WERI-Rb-1 (cell line): ENCODE measurements around the gene ZFR2.

Experiments
- DNase-seq: peaks from one replicate; pipeline ENCODE4 v3.0.0-alpha.2; 2020
- H3K27ac ChIP-seq: fragments of 250-450 bp; sonication (Bioruptor Pico); 2 replicates; pipeline ENCODE4 v1.5.1; 2020; ENCODE audit warnings: mild to moderate bottlenecking, moderate library complexity
- H3K27me3 ChIP-seq: fragments of 250-450 bp; sonication (Bioruptor Pico); 2 replicates; pipeline ENCODE4 v1.5.1; 2021; ENCODE audit warnings: mild to moderate bottlenecking, low read depth, moderate library complexity; ENCODE audit not compliant: insufficient read depth, severe bottlenecking
- H3K36me3 ChIP-seq: fragments of 250-450 bp; sonication (Bioruptor Pico); 2 replicates; pipeline ENCODE4 v1.5.1; 2020; ENCODE audit warnings: mild to moderate bottlenecking, moderate library complexity
- H3K4me3 ChIP-seq: 2 replicates; pipeline ENCODE4 v1.5.1; 2011; ENCODE audit warnings: low read depth, mild to moderate bottlenecking, control low read depth, low read length
- H3K9me3 ChIP-seq: fragments of 250-450 bp; sonication (Bioruptor Pico); 2 replicates; pipeline ENCODE4 v1.5.1; 2021; ENCODE audit warnings: mild to moderate bottlenecking, moderate library complexity; ENCODE audit not compliant: severe bottlenecking
- TF ChIP-seq, protein P1 (sequence below): IDR thresholded peaks from 2 replicates; pipeline ENCODE4 v1.5.1; 2011; ENCODE audit warnings: low read depth, mild to moderate bottlenecking, control low read depth, inconsistent platforms, low read length

ZFR2 gene

DNA sequence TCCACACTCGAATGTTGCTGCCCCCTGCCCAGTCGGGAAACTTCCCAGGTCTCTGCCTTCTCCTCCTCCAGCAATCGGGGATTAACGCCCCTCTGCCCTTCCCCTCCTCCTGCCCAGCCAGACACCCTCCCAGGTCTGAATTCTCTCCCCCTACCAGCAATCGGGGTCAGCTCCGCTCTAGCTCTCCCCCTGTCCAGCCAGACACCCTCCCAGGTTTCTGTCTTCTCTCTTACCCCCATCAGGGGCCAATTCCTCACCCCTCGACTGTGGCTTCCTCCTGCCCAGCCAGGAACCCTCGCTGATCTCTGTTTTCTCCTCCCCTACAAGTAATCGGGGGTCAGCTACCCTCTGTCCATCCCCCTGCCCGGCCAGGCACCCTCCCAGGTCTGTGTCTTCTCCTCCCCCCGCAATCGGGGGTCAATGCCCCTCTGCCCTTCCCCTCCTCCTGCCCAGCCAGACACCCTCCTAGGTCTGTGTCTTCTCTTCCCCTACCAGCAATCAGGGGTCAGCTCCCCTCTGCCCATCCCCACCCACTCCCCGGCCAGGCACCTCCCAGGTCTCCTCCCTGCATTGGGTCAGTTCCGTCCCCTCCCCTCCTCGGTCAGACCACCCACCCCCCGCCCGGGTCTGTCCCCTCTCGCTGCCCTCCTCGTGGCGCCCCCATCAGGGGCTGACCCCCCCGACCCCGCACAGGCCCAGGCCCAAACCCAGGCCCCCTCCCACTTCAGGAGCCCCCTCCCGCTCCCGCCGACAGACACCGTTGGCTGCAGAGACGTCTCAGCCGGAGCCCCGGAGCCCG lies 668 bp downstream of the ZFR2 start:
- no peak overlapping the region for H3K4me3 ChIP-seq
- no peak overlapping the region for H3K27ac ChIP-seq
- H3K9me3 ChIP-seq: no peaks in the 10 kb centered on the region

DNA sequence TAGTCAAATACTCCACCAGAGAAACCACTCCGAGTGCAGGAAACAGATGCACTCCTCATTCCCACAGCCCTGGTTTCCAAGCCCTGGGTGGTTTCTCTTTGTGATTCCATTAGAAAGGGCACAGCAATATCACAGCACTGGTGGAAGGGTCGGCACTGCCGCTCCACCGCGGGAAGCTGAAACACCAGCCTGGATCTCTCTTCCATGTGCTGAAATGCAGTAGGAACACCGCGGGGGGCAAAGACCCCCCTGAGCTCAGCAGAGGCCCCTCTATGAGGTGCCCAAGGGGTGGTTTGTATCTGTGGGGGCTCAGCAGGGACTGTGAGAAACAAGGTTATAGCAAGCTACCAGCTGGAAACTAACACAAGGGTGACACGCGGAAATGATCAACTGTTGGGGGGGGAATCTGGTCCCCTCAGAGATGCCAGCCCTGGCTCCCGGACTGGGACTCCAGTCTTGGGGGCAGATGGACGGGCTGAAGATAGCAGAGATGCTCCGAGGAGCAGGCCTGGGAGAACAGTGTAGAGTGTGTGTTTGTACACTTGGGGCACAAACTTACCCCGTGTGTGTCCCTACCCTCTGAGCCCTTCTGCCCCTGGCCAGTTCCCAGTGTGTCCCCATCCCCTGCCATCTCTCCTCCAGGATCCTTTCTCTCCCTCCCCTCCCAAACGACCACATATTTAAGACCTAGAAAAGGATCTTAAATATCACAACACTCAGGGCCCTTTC lies 1.8 kb downstream of the ZFR2 start:
- H3K27me3 ChIP-seq: no peaks in the 10 kb centered on the region

More for the DNA sequence above, 668 bp downstream of the ZFR2 start:
- TF ChIP-seq, protein P1, sequence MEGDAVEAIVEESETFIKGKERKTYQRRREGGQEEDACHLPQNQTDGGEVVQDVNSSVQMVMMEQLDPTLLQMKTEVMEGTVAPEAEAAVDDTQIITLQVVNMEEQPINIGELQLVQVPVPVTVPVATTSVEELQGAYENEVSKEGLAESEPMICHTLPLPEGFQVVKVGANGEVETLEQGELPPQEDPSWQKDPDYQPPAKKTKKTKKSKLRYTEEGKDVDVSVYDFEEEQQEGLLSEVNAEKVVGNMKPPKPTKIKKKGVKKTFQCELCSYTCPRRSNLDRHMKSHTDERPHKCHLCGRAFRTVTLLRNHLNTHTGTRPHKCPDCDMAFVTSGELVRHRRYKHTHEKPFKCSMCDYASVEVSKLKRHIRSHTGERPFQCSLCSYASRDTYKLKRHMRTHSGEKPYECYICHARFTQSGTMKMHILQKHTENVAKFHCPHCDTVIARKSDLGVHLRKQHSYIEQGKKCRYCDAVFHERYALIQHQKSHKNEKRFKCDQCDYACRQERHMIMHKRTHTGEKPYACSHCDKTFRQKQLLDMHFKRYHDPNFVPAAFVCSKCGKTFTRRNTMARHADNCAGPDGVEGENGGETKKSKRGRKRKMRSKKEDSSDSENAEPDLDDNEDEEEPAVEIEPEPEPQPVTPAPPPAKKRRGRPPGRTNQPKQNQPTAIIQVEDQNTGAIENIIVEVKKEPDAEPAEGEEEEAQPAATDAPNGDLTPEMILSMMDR: no peak
- Histone ChIP-seq H3K27me3 (no peaks in the 10 kb centered on the region), H3K36me3 (no peaks in the 10 kb centered on the region)
- no peak for DNase-seq

DNA sequence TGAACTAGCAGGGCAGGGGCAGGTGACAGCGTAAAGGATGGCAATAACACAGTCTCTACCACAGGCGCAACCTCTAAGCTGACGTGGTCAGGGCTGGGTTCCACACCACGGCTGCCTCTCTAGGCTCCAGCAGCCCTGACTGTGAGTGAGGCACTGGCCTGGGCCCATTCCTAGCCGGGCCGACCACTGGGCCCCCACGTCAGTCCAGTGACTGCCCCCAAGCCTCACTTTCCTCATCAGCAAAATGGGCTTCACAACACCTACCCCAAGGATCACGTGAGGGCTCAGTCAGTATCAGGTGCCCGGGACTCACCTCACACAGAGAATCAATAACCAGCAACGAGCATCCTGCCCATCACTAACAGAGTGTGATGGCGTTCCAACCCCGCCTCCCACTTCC lies 5.2 kb downstream of the ZFR2 start:
- no peak overlapping the region for H3K27ac ChIP-seq
- H3K4me3 ChIP-seq: no peak overlapping the region
- no peaks in the 10 kb centered on the region for H3K9me3 ChIP-seq
- H3K27me3 ChIP-seq: no peaks in the 10 kb centered on the region
- DNase-seq: no peak
- no peaks in the 10 kb centered on the region for H3K36me3 ChIP-seq
- TF ChIP-seq, protein P1: no peak

More for the DNA sequence above, 1.8 kb downstream of the ZFR2 start:
- DNase-seq: no peak
- no peak overlapping the region for H3K4me3 ChIP-seq
- TF ChIP-seq, protein P1: no peak
- H3K27ac ChIP-seq: no peak overlapping the region
- H3K9me3 ChIP-seq: no peaks in the 10 kb centered on the region
- H3K36me3 ChIP-seq: no peaks in the 10 kb centered on the region

DNA sequence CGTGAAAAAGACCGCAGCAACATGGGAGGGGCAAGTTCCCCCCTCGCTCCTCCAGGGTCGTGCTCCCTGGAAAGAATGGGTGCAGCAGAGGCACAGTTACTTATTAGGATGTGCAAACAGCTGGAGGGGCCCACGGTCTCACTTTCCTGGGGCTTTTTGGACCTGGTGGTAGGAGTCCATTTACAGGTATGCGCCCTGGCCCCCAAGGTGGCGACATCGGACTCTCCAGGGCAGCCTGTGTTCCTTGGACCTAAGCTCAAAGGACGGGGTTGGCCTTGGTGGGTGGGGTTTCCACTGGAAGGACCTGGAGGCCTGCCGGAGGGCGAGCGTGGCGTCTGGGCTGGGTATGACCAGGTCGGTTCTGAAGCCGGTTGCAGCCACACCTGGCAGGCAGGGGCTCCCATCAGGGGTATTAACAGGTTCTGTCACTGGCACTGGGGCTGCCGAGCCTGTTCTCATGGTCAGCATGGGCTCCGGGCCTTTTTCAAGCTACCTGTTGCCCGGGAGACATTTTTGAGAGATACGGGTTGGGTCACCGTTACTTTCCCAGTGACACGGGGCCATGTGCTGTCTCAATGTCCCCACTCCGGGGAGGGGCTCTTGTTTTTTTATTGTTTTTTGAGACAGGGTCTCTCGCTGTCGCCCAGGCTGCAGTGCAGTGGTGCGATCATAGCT lies 5.9 kb downstream of the ZFR2 start:
- no peak for DNase-seq
- Histone ChIP-seq H3K27me3 (no peaks in the 10 kb centered on the region), H3K9me3 (no peaks in the 10 kb centered on the region), H3K36me3 (no peaks in the 10 kb centered on the region), H3K27ac (no peak overlapping the region), H3K4me3 (no peak overlapping the region)
- TF ChIP-seq, protein P1: no peak

DNA sequence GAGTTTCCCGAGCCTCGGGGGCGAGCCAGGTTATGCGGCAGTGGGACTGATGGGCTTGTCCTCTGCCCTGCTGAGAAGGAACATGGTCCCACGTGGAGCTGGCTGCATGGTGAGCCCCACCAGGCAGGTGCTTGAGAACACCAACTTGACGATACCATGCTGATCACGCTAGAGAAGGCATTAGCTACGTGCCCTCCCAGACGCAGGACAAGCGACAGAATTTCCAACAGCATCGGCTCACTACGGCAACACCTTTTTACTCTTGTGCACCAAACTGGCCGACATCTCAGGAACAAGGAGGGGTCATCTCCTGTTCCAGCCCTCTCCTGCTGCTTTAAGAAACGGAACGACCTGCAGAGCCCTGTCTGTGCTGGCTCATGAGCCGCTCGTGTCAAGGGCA lies 8.3 kb downstream of the ZFR2 start:
- H3K27me3 ChIP-seq: no peaks in the 10 kb centered on the region
- TF ChIP-seq, protein P1: no peak
- H3K36me3 ChIP-seq: no peaks in the 10 kb centered on the region
- H3K27ac ChIP-seq: no peak overlapping the region
- no peaks in the 10 kb centered on the region for H3K9me3 ChIP-seq
- DNase-seq: no peak
- H3K4me3 ChIP-seq: no peak overlapping the region
